ENCODE measurements around the gene MYLK. TPM values are rescaled to one million over a fixed set of nuclear protein-coding genes. Genes with fewer than 3 reads are reported as not detected.

The MYLK gene
- total RNA-seq, 2 donors from 2014 or later: 30.5 to 85.1 TPM

DNA sequence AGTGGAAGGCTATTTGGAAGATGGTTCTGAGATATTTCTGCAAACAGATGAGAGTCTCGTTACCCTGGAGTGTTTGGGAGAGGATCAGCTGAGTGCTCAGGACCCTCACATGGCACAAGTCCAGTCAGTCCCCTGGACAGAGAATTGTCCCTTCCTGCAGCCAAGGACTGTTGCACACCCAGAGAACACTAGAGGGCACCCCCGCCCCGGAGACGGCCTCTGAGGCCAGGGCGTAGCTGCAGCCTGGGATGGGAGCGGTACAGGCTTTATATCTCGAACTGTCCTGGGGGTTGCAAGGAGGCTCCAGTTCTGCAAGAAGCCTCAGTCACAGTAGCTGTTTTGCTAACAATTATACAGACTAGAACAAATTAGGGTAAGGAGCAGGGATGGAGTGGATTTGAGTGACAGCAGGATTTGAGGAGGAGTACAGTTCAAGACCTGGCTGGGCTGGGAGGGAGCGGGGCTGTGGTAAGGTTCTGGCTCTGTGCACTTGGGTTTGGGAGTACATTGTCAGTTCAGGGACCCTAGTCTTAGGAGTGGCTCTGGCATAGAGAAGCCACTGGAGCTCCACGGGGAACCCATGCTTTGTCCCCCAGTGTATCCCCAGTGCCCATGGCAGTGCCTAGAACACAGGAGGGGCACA is 231.7 kb downstream of the MYLK start:
- Histone ChIP-seq H3K27me3 (no peaks in the 10 kb centered on the region), H3K36me3 (no peaks in the 10 kb centered on the region), H3K4me1 (peaks cover 0 to 27% of the 10 kb centered on the region in 2 donors), H3K27ac (peak overlapping the region; percentile 57 to 72), H3K9me3 (no peaks in the 10 kb centered on the region), H3K4me3 (no peak overlapping the region)
- DNase-seq (ENCODE audit: low spot score): peak; percentile 83
- TF ChIP-seq, protein P1, sequence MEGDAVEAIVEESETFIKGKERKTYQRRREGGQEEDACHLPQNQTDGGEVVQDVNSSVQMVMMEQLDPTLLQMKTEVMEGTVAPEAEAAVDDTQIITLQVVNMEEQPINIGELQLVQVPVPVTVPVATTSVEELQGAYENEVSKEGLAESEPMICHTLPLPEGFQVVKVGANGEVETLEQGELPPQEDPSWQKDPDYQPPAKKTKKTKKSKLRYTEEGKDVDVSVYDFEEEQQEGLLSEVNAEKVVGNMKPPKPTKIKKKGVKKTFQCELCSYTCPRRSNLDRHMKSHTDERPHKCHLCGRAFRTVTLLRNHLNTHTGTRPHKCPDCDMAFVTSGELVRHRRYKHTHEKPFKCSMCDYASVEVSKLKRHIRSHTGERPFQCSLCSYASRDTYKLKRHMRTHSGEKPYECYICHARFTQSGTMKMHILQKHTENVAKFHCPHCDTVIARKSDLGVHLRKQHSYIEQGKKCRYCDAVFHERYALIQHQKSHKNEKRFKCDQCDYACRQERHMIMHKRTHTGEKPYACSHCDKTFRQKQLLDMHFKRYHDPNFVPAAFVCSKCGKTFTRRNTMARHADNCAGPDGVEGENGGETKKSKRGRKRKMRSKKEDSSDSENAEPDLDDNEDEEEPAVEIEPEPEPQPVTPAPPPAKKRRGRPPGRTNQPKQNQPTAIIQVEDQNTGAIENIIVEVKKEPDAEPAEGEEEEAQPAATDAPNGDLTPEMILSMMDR (IDR thresholded peaks at IDR 0.05): peak; percentile 77 to 94

DNA sequence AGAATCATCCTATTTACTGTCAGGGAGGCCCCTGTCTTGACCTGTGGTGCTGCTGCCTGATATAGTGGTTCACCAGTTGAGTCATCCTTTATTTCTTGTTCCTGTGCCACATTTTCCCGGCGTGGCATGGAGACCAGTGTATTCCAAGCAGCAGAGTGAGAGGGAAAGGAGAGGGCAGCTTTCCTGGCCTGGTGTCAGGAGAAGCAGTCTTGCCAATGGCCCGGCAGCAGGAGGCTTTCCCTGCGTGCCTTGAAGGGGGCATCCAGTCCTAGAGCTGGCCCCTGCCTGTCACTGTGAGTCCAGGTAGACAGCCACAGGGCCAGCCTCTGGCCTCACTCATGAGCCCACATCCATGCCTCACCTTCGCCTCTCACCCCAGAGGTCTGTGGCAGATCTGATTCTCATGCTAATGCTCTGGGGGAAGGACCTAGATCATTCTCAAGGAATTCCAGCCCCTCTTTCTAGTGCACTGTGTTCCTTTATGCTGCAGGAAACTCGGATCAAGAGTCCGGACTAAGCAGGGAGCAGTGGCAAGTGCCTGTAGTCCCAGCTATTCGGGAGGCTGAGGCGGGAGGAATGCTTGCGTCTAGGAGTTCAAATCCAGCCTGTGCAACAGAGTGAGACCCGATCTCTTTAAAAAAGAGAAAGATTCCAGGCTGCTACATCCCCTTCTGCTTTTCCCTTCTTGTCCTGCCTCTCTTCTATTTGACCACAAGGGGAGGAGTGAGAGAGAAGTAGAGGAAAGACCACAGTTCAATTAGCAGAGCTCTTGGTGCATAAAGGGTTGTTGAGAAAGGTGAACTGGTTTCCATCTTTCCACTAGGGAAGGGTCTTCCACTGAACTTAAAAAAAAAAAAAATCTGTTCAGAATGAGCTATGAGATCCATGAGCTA is 232.4 kb downstream of the MYLK start:
- no peak overlapping the region for H3K4me3 ChIP-seq
- peaks cover 0 to 22% of the 10 kb centered on the region in 2 donors for H3K4me1 ChIP-seq
- no peak for DNase-seq (ENCODE audit: low spot score)
- no peaks in the 10 kb centered on the region for H3K27me3 ChIP-seq
- TF ChIP-seq, protein P1 (IDR thresholded peaks at IDR 0.05): no peak
- no peaks in the 10 kb centered on the region for H3K9me3 ChIP-seq
- no peaks in the 10 kb centered on the region for H3K36me3 ChIP-seq
- H3K27ac ChIP-seq: no peak overlapping the region

DNA sequence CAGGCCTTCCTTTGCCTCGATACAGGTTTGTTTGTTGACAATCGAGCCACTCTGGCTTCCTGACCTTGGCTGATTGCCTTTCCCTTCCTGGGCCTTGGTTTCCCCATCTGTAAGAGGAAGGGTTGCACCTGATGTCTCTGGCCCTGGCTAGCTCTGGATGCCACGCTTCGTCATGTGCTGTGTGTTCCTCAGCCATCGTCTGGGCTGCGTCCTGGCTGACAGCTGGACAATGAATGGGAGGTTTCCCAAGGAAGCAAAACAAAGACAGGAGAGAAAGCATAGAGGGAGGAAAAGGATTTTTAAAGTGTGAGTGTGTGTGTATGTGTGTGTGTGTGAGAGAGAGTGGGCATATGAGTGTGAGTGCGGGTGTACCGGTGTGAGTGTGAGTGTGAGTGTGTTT is 234.0 kb downstream of the MYLK start:
- DNase-seq (ENCODE audit: low spot score): no peak
- H3K4me3 ChIP-seq: no peak overlapping the region
- H3K27ac ChIP-seq: no peak overlapping the region
- peaks cover 0 to 22% of the 10 kb centered on the region in 2 donors for H3K4me1 ChIP-seq
- no peaks in the 10 kb centered on the region for H3K36me3 ChIP-seq
- no peaks in the 10 kb centered on the region for H3K27me3 ChIP-seq
- no peaks in the 10 kb centered on the region for H3K9me3 ChIP-seq
- TF ChIP-seq, protein P1 (IDR thresholded peaks at IDR 0.05): no peak

DNA sequence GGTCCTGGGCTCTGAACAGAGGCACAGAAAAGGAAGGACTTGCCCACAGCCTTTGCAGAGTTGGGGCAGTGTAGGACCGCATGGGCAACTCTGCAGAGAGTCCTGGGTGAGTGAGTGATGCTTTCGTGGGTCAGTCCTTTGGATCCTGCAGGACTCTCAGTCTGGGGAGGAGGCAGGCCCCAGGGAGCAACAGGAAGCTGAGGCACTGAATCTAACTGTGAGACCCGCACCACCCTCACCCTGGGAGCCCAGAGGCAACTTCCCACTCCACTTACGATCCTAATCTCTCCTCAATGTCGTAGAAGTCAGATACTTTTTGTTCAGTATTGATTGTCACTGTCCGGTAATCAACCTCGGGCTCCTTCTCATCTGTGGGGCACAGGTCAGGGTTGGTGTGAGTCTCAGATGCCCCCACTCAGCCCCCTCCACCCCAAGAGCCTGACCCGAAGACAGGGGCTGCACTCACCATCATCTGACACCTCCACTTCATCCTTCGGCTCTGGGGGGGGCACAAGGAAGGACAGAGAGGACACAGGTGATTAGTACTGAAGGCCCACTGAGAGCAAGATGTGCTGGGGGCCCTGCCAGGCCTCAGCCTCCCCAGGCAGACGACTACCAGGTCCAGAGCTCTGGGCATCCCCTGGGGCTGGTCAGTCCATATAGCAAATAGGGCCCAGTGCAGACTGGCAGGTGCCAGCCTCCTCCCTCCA is 235.3 kb downstream of the MYLK start:
- DNase-seq (ENCODE audit: low spot score): no peak
- H3K27me3 ChIP-seq: no peaks in the 10 kb centered on the region
- TF ChIP-seq, protein P1 (IDR thresholded peaks at IDR 0.05): no peak
- H3K9me3 ChIP-seq: no peaks in the 10 kb centered on the region
- no peak overlapping the region for H3K27ac ChIP-seq
- H3K36me3 ChIP-seq: no peaks in the 10 kb centered on the region
- peaks cover 0 to 17% of the 10 kb centered on the region in 2 donors for H3K4me1 ChIP-seq
- H3K4me3 ChIP-seq: no peak overlapping the region

DNA sequence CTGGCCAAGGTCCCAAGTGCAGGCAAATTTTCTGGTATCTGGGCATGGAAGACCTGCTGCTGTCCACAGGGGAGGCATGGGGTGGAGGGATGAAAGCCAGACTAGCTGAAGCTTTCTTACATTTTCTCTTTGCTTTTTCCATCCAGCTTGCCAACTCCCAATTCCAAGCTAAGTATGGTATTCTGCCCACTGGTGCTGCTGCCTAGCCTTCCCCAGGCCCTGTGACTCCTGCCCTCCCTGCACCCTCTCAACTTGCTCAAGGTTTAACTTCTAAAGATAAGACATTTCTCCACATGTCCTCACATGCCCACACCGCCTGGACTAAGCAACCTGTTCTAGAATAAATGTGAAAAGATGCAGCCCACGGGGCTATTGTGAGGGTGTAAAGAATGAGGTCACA is 239.8 kb downstream of the MYLK start:
- Histone ChIP-seq H3K9me3 (no peaks in the 10 kb centered on the region), H3K4me3 (no peak overlapping the region), H3K27me3 (no peaks in the 10 kb centered on the region), H3K4me1 (no peaks in the 10 kb centered on the region), H3K36me3 (no peaks in the 10 kb centered on the region), H3K27ac (no peak overlapping the region)
- no peak for DNase-seq (ENCODE audit: low spot score)
- TF ChIP-seq, protein P1 (IDR thresholded peaks at IDR 0.05): no peak
